ENCODE measurements around the gene PKP4.

Gene PKP4

DNA sequence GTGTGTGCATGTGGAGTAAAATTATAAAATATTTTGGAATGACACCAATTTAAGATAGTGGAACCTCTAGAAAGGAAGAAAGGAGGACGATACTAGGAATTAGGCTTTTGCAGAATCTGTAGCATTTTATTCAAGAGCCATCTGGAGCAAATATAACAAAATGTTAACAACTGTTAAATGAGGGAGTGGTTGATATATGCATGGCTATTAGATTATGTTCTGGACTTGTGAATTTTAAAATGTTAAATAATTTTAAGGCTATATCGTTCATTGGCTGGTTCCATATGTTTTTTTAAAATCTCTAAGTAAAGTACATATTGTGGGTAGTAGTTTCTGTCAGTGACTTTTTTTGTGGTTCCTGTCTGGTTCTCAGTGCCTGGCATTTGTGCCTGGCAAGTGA lies 123.2 kb downstream of the PKP4 start:
- H3K4me1 ChIP-seq (ENCODE audit: control insufficient read depth, insufficient read depth, low read length), result no peaks in the 10 kb centered on the region

DNA sequence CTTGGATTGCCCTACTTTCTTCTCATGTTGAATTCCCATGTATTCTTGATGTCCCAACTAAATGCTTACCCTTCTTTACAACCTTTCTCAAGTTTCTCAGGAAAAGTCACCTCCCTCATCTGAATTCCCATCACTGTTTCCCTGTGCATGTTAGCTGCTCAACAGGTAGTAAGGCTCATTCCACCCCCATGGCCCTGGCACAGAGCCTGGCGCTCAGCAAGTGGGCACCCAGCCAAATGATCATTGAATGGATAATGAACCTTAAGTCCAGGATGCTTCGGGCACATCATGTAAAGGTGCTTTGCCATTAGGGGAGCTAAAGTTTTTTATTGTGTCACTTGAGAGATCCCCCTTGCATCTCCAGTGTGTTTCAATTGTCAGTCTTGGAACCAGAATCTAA lies 124.0 kb downstream of the PKP4 start:
- no peak overlapping the region for H3K4me3 ChIP-seq (ENCODE audit: low read length)
- H3K27me3 ChIP-seq (ENCODE audit: control insufficient read depth, insufficient read depth, low read length), result no peaks in the 10 kb centered on the region
- peaks cover under 1% of the 10 kb centered on the region for H3K4me1 ChIP-seq (ENCODE audit: control insufficient read depth, insufficient read depth, low read length)
- H3K9ac ChIP-seq (ENCODE audit: low read depth, low read length), result no peak overlapping the region
- no peak overlapping the region for H3K4me2 ChIP-seq (ENCODE audit: low read length)
- no peaks in the 10 kb centered on the region for H3K9me3 ChIP-seq (replicated peaks; ENCODE audit: low read length)
- H3K36me3 ChIP-seq (ENCODE audit: insufficient read depth, low read length), result no peaks in the 10 kb centered on the region

More for the DNA sequence above, 123.2 kb downstream of the PKP4 start:
- Histone ChIP-seq H3K36me3 (ENCODE audit: insufficient read depth, low read length) (no peaks in the 10 kb centered on the region), H3K9me3 (replicated peaks; ENCODE audit: low read length) (no peaks in the 10 kb centered on the region), H3K9ac (ENCODE audit: low read depth, low read length) (no peak overlapping the region), H3K4me2 (ENCODE audit: low read length) (no peak overlapping the region), H3K27me3 (ENCODE audit: control insufficient read depth, insufficient read depth, low read length) (no peaks in the 10 kb centered on the region), H3K4me3 (ENCODE audit: low read length) (no peak overlapping the region)

DNA sequence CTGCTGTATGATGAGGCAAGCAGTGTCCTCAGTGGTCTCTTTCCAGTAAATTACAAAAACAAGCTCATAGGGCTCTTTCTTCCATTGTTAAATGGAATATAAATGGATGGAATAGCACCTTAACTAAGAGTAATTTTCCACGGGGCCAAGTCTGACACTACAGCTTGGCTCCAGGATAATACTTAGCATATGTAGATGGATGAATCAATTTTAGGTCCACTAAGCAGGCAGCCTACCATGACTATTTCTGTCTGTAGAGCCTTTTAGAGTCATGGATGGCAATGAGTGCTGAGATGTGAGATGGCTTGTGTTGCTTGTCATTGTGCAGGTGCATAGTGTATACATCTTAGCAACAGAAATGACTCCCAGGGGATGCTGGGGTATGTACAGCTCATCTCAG lies 125.9 kb downstream of the PKP4 start:
- no peaks in the 10 kb centered on the region for H3K36me3 ChIP-seq (ENCODE audit: insufficient read depth, low read length)
- peaks cover 13% of the 10 kb centered on the region for H3K4me1 ChIP-seq (ENCODE audit: control insufficient read depth, insufficient read depth, low read length)
- H3K27me3 ChIP-seq (ENCODE audit: control insufficient read depth, insufficient read depth, low read length), result no peaks in the 10 kb centered on the region
- H3K9me3 ChIP-seq (replicated peaks; ENCODE audit: low read length), result no peaks in the 10 kb centered on the region
- no peak overlapping the region for H3K4me3 ChIP-seq (ENCODE audit: low read length)
- no peak overlapping the region for H3K9ac ChIP-seq (ENCODE audit: low read depth, low read length)
- no peak overlapping the region for H3K4me2 ChIP-seq (ENCODE audit: low read length)

DNA sequence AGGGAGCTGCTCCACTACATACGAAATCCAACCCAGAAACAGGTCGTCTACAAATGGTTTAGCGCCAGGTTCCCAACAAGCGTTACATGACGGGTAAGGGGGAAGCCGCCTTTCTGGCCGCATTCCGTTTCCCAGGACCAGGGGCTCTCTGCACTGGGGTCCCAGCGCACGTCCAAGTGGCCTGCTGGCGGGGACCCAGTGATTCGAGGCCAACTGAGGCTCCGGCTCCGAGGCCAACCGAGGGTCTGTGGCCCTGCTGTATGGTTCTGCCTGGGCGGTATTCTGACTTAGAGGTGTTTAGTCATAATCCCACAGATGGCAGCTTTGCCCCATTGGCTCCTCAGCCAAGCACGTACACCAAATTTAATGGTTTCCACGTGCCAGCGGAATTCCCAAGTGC lies 127.2 kb downstream of the PKP4 start:
- Histone ChIP-seq H3K9ac (ENCODE audit: low read depth, low read length) (no peak overlapping the region), H3K4me3 (ENCODE audit: low read length) (no peak overlapping the region), H3K36me3 (ENCODE audit: insufficient read depth, low read length) (no peaks in the 10 kb centered on the region), H3K4me1 (ENCODE audit: control insufficient read depth, insufficient read depth, low read length) (peaks cover 13% of the 10 kb centered on the region), H3K9me3 (replicated peaks; ENCODE audit: low read length) (no peaks in the 10 kb centered on the region), H3K27me3 (ENCODE audit: control insufficient read depth, insufficient read depth, low read length) (no peaks in the 10 kb centered on the region), H3K4me2 (ENCODE audit: low read length) (no peak overlapping the region)

DNA sequence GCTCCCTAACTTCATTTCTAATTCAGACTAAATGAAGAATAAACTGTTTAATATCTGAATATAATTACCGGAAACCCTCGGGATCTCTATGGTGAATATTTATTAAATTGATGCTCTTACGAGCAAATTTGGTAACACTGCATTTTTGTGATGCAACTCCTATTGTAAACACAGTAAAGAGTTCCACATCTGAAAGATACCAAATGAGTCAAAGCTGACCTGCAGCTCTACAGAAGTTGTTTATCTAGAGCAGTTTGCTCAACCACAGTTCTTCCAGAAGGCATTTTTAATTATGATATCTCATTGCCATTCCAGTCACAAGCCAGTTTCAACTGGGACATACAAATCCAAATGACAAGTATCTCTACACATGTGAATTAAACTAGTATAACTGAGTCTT lies 129.7 kb downstream of the PKP4 start:
- no peaks in the 10 kb centered on the region for H3K9me3 ChIP-seq (replicated peaks; ENCODE audit: low read length)
- no peak overlapping the region for H3K9ac ChIP-seq (ENCODE audit: low read depth, low read length)
- no peaks in the 10 kb centered on the region for H3K27me3 ChIP-seq (ENCODE audit: control insufficient read depth, insufficient read depth, low read length)
- peak overlapping the region; percentile 57 for H3K4me2 ChIP-seq (ENCODE audit: low read length)
- H3K4me3 ChIP-seq (ENCODE audit: low read length), result no peak overlapping the region
- H3K4me1 ChIP-seq (ENCODE audit: control insufficient read depth, insufficient read depth, low read length), result peaks cover 13% of the 10 kb centered on the region
- H3K36me3 ChIP-seq (ENCODE audit: insufficient read depth, low read length), result no peaks in the 10 kb centered on the region

DNA sequence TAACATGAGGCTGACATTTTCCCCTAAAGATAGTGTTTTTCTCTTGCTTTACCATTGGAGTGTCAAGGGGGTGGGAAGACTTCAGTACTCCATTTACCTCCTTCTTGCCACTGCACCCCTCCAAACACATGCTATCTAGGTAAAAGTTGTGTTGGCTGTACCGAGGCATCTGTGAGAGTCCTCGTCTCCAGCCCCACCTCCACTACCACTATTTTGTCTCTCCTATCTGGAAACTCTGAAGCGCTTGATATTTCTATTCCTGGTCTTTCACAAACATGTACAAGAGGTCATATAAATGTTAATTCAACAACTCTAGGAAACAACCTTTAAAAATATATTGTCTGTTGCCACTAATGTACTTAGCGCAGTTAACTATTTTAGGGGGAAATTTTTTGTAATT lies 132.6 kb downstream of the PKP4 start:
- Histone ChIP-seq H3K9ac (ENCODE audit: low read depth, low read length) (no peak overlapping the region), H3K27me3 (ENCODE audit: control insufficient read depth, insufficient read depth, low read length) (no peaks in the 10 kb centered on the region), H3K4me1 (ENCODE audit: control insufficient read depth, insufficient read depth, low read length) (peaks cover 13% of the 10 kb centered on the region), H3K36me3 (ENCODE audit: insufficient read depth, low read length) (no peaks in the 10 kb centered on the region), H3K9me3 (replicated peaks; ENCODE audit: low read length) (no peaks in the 10 kb centered on the region), H3K4me2 (ENCODE audit: low read length) (no peak overlapping the region), H3K4me3 (ENCODE audit: low read length) (no peak overlapping the region)

DNA sequence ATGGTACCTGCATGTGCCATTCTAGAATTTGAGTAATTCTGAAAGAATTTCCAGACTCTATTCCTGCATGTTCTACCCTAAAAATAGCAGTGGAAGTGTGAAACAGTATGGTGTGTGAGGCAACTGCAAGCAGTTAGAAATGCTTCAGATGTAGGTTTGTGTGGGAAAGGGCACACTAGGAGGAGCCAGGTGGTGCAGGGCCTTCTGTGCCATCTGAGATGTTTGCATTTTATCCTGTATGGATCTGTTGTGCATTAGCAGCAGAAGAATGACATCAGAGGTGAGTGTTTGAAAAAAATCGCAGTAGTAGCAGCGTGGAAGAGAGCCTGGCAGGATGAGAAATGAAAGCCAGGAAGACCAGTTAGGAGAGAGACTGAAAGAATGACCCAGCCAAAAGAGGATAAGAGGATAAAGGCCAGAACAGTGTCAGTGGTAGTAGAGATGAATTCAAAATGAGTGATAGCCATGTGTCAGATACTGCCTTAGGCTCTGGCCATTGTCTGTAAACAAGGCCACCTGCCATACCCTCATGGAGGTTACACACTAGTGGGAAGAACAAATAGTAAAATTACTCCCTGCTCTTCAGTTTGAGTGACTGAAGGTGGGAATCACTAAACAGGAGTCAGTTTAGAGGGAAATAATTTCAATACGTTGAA lies 142.2 kb downstream of the PKP4 start:
- Histone ChIP-seq H3K4me3 (ENCODE audit: low read length) (no peak overlapping the region), H3K27me3 (ENCODE audit: control insufficient read depth, insufficient read depth, low read length) (no peaks in the 10 kb centered on the region), H3K9ac (ENCODE audit: low read depth, low read length) (peak overlapping the region; percentile 13), H3K4me1 (ENCODE audit: control insufficient read depth, insufficient read depth, low read length) (peaks cover 24% of the 10 kb centered on the region), H3K36me3 (ENCODE audit: insufficient read depth, low read length) (no peaks in the 10 kb centered on the region), H3K4me2 (ENCODE audit: low read length) (peak overlapping the region; percentile 53), H3K9me3 (replicated peaks; ENCODE audit: low read length) (no peaks in the 10 kb centered on the region)

DNA sequence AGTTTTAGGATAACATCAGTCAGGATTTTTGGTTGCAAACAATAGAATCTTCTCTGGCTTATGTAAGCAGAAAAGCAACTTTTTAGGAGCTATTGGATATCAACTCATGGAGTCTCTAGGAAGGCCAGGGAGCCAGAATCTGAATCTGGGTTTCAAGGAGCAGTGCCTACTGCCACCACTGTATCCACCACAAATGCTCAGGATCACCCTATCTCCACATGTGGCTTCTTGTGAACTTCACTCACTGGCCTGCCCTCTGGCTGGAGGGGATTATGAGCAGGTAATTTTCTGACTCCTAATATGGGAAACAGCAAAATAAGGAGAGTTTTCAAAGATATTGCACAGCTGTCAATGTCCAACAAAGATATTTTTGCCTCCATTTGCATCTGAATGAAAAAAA lies 142.9 kb downstream of the PKP4 start:
- Histone ChIP-seq H3K9me3 (replicated peaks; ENCODE audit: low read length) (no peaks in the 10 kb centered on the region), H3K4me2 (ENCODE audit: low read length) (peak overlapping the region; percentile 53), H3K4me1 (ENCODE audit: control insufficient read depth, insufficient read depth, low read length) (peaks cover 24% of the 10 kb centered on the region), H3K9ac (ENCODE audit: low read depth, low read length) (peak overlapping the region; percentile 13), H3K27me3 (ENCODE audit: control insufficient read depth, insufficient read depth, low read length) (no peaks in the 10 kb centered on the region), H3K4me3 (ENCODE audit: low read length) (peak overlapping the region; percentile 40), H3K36me3 (ENCODE audit: insufficient read depth, low read length) (no peaks in the 10 kb centered on the region)

DNA sequence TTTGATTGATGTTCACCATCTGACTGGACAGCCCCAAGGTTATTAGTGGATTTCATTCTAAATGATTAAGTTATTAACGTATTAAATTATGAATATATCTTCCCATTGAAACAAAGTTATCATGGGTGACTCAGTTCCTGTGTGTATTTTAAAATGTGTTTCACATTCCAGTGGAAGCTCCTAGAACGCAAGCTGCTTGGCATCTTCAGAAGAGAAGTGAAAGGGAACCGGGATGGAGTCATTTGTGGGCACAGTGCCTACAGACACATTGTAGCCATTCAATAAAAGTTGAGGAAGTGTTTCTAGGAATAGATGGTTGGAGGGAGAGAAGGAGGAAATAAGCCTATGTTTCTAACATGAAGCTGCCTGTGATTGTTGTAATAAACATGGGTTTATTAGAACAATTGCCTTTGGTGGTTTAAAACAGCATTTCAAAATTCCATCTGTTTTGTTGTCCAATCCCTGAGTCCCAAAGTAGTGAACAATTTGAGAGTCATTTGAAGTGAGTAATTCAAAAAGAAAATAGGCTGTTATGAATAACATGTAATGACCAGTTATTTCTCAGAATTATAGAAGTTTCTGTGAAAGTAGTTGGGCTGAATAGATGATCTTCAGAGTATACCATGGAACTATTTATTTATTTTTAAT lies 143.5 kb downstream of the PKP4 start:
- Histone ChIP-seq H3K9me3 (replicated peaks; ENCODE audit: low read length) (no peaks in the 10 kb centered on the region), H3K4me3 (ENCODE audit: low read length) (peak overlapping the region; percentile 40), H3K27me3 (ENCODE audit: control insufficient read depth, insufficient read depth, low read length) (no peaks in the 10 kb centered on the region), H3K9ac (ENCODE audit: low read depth, low read length) (peak overlapping the region; percentile 29), H3K4me1 (ENCODE audit: control insufficient read depth, insufficient read depth, low read length) (peaks cover 24% of the 10 kb centered on the region), H3K36me3 (ENCODE audit: insufficient read depth, low read length) (no peaks in the 10 kb centered on the region), H3K4me2 (ENCODE audit: low read length) (peak overlapping the region; percentile 53)

DNA sequence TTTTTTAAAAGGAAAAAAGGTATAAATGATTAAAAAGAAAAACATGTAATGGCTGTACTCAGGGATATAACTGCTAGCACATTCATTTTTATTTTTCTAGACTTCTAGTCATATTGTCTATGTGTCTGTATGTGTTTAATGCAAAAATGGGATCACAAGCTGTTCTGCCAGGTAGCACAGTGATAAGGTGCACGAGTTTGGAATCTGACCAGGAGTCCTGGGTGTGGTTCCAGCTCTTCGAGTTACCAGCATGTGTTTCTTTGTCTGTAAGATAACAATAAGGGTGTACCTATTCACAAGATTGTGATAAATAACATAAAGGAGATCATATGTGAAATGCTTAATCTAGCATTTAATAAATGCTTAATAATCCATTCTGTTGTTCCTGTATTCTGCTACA lies 145.3 kb downstream of the PKP4 start:
- H3K4me3 ChIP-seq (ENCODE audit: low read length), result no peak overlapping the region

DNA sequence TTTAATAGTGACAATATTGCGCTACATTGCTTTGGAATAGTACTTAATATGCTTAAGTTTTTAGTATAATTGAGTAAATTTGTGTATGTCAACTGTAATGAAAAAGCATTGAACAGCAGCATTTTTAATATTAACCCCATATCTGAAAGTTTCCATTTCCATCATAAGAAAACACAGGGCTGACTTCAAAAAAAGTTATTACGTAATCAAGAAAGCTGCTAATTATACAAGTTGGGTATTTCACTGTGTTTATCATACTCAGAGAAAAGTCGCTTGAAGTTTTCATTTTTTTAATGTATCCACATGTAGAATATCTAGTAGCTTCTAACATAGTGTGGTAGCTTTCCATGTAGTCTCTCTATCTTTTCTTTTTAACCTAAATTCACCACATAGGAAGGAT lies 146.5 kb downstream of the PKP4 start:
- H3K4me1 ChIP-seq (ENCODE audit: control insufficient read depth, insufficient read depth, low read length), result peaks cover 24% of the 10 kb centered on the region
- H3K27me3 ChIP-seq (ENCODE audit: control insufficient read depth, insufficient read depth, low read length), result no peaks in the 10 kb centered on the region
- no peaks in the 10 kb centered on the region for H3K9me3 ChIP-seq (replicated peaks; ENCODE audit: low read length)
- no peak overlapping the region for H3K4me2 ChIP-seq (ENCODE audit: low read length)
- H3K4me3 ChIP-seq (ENCODE audit: low read length), result no peak overlapping the region
- H3K9ac ChIP-seq (ENCODE audit: low read depth, low read length), result no peak overlapping the region
- H3K36me3 ChIP-seq (ENCODE audit: insufficient read depth, low read length), result no peaks in the 10 kb centered on the region

More for the DNA sequence above, 145.3 kb downstream of the PKP4 start:
- H3K27me3 ChIP-seq (ENCODE audit: control insufficient read depth, insufficient read depth, low read length), result no peaks in the 10 kb centered on the region
- H3K36me3 ChIP-seq (ENCODE audit: insufficient read depth, low read length), result no peaks in the 10 kb centered on the region
- H3K4me1 ChIP-seq (ENCODE audit: control insufficient read depth, insufficient read depth, low read length), result peaks cover 24% of the 10 kb centered on the region
- no peak overlapping the region for H3K9ac ChIP-seq (ENCODE audit: low read depth, low read length)
- H3K9me3 ChIP-seq (replicated peaks; ENCODE audit: low read length), result no peaks in the 10 kb centered on the region
- no peak overlapping the region for H3K4me2 ChIP-seq (ENCODE audit: low read length)

DNA sequence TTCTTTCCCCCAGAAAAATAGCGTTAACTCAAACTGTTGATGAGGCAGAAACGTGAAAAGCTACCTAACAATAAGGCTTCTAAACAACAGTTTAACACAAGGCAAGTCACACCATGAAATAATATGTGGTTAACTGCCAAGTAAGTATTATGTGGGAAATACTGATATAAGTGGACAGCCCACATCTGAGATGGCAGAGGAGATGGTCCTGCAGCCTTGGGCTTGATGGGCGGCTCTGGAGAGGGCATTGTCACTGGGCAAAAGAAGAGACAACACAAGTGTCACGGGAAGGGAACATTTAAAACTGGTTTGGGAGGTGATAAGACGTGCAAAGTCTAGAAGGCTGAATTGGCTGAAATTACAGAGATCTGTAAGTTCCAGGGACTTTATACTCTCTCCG lies 147.2 kb downstream of the PKP4 start:
- H3K4me3 ChIP-seq (ENCODE audit: low read length), result no peak overlapping the region
- H3K4me2 ChIP-seq (ENCODE audit: low read length), result no peak overlapping the region
- no peak overlapping the region for H3K9ac ChIP-seq (ENCODE audit: low read depth, low read length)
- H3K36me3 ChIP-seq (ENCODE audit: insufficient read depth, low read length), result no peaks in the 10 kb centered on the region
- no peaks in the 10 kb centered on the region for H3K9me3 ChIP-seq (replicated peaks; ENCODE audit: low read length)
- H3K4me1 ChIP-seq (ENCODE audit: control insufficient read depth, insufficient read depth, low read length), result peaks cover 20% of the 10 kb centered on the region
- H3K27me3 ChIP-seq (ENCODE audit: control insufficient read depth, insufficient read depth, low read length), result no peaks in the 10 kb centered on the region
